SK-N-SH treated with all-trans-retinoic acid at 6 μM for 48 hours (cell line): ENCODE measurements around the gene CTIF.

Experiments
- ATAC-seq: fragments of 200-7000 bp; cut with Tn5 transposase; 3 replicates; pipeline ENCODE4 v1.9.1; 2020; ENCODE audit warnings: mild to moderate bottlenecking, moderate library complexity
- CSDC2 ChIP-seq: fragments of 250-450 bp; sonication (Bioruptor Pico); IDR thresholded peaks from 2 replicates; pipeline ENCODE4 v1.5.0; 2020; ENCODE audit warnings: mild to moderate bottlenecking, moderate library complexity
- ESRRG ChIP-seq: fragments of 250-450 bp; sonication (Bioruptor Pico); IDR thresholded peaks from 2 replicates; pipeline ENCODE4 v1.6.1; 2021; ENCODE audit warnings: mild to moderate bottlenecking
- GLIS3 ChIP-seq: fragments of 250-450 bp; sonication (Bioruptor Pico); IDR thresholded peaks from 2 replicates; pipeline ENCODE4 v1.5.0; 2020; ENCODE audit warnings: mild to moderate bottlenecking, moderate library complexity
- ISL1 ChIP-seq: fragments of 250-450 bp; sonication (Bioruptor Pico); IDR thresholded peaks from 2 replicates; pipeline ENCODE4 v2.1.2; 2022; ENCODE audit warnings: mild to moderate bottlenecking, moderate library complexity
- OSR1 ChIP-seq: fragments of 250-450 bp; sonication (Bioruptor Pico); IDR thresholded peaks from 2 replicates; pipeline ENCODE4 v1.8.0; 2022; ENCODE audit warnings: moderate library complexity, mild to moderate bottlenecking, inconsistent platforms
- PPARA ChIP-seq: fragments of 250-450 bp; sonication (Bioruptor Pico); IDR thresholded peaks from 2 replicates; pipeline ENCODE4 v1.5.0; 2020; ENCODE audit warnings: mild to moderate bottlenecking, borderline replicate concordance
- RARB ChIP-seq: fragments of 250-450 bp; sonication (Bioruptor Pico); IDR thresholded peaks from 2 replicates; pipeline ENCODE4 v1.8.0; 2021; ENCODE audit warnings: mild to moderate bottlenecking, moderate library complexity
- SNAI2 ChIP-seq: fragments of 250-450 bp; sonication (Bioruptor Pico); IDR thresholded peaks from 2 replicates; pipeline ENCODE4 v1.5.0; 2020; ENCODE audit warnings: mild to moderate bottlenecking, moderate library complexity
- TCF4 ChIP-seq: fragments of 250-450 bp; sonication (Bioruptor Pico); IDR thresholded peaks from 2 replicates; pipeline ENCODE4 v1.8.0; 2021; ENCODE audit warnings: mild to moderate bottlenecking, moderate library complexity, borderline replicate concordance
- TOX ChIP-seq: fragments of 250-450 bp; sonication (Bioruptor Pico); IDR thresholded peaks from 2 replicates; pipeline ENCODE4 v1.8.0; 2021; ENCODE audit warnings: mild to moderate bottlenecking, moderate library complexity, borderline replicate concordance
- ZC3H10 ChIP-seq: fragments of 250-450 bp; sonication (Bioruptor Pico); IDR thresholded peaks from 2 replicates; pipeline ENCODE4 v1.5.1; 2021; ENCODE audit warnings: mild to moderate bottlenecking, moderate library complexity
- ZFP3 ChIP-seq: fragments of 250-450 bp; sonication (Bioruptor Pico); IDR thresholded peaks from 2 replicates; pipeline ENCODE4 v1.5.0; 2020; ENCODE audit warnings: mild to moderate bottlenecking, moderate library complexity
- ZFP30 ChIP-seq: fragments of 450-650 bp; formaldehyde crosslinking; IDR thresholded peaks from 2 replicates; pipeline ENCODE4 v1.5.0; 2022; ENCODE audit warnings: mild to moderate bottlenecking, moderate library complexity
- ZNF565 ChIP-seq: fragments of 450-650 bp; formaldehyde crosslinking; conservative IDR thresholded peaks from 2 replicates; pipeline ENCODE4 v1.5.0; 2020; ENCODE audit warnings: low read depth, mild to moderate bottlenecking, moderate library complexity
- ZNF70 ChIP-seq: fragments of 450-650 bp; formaldehyde crosslinking; IDR thresholded peaks from 2 replicates; pipeline ENCODE4 v1.5.0; 2020; ENCODE audit warnings: mild to moderate bottlenecking, moderate library complexity
- TF ChIP-seq, protein P1 (sequence below): fragments of 250-450 bp; sonication (Bioruptor Pico); IDR thresholded peaks from 2 replicates; pipeline ENCODE4 v1.8.0; 2021; ENCODE audit warnings: low read depth, mild to moderate bottlenecking, moderate library complexity, borderline replicate concordance
- TF ChIP-seq, protein P2 (sequence below): fragments of 250-450 bp; sonication (Bioruptor Pico); IDR thresholded peaks from 2 replicates; pipeline ENCODE4 v1.5.0; 2020; ENCODE audit warnings: mild to moderate bottlenecking, moderate library complexity
- TF ChIP-seq, protein P3 (sequence below): fragments of 250-450 bp; sonication (Bioruptor Pico); IDR thresholded peaks from 2 replicates; pipeline ENCODE4 v1.5.1; 2020; ENCODE audit warnings: low read depth, mild to moderate bottlenecking, moderate library complexity
- TF ChIP-seq, protein P4 (sequence below): fragments of 250-450 bp; sonication (Bioruptor Pico); IDR thresholded peaks from 2 replicates; pipeline ENCODE4 v1.8.0; 2020; ENCODE audit warnings: mild to moderate bottlenecking, moderate library complexity, borderline replicate concordance
- TF ChIP-seq, protein P5 (sequence below): fragments of 250-450 bp; sonication (Bioruptor Pico); IDR thresholded peaks from 2 replicates; pipeline ENCODE4 v1.5.1; 2021; ENCODE audit warnings: mild to moderate bottlenecking, moderate library complexity

CTIF gene

DNA sequence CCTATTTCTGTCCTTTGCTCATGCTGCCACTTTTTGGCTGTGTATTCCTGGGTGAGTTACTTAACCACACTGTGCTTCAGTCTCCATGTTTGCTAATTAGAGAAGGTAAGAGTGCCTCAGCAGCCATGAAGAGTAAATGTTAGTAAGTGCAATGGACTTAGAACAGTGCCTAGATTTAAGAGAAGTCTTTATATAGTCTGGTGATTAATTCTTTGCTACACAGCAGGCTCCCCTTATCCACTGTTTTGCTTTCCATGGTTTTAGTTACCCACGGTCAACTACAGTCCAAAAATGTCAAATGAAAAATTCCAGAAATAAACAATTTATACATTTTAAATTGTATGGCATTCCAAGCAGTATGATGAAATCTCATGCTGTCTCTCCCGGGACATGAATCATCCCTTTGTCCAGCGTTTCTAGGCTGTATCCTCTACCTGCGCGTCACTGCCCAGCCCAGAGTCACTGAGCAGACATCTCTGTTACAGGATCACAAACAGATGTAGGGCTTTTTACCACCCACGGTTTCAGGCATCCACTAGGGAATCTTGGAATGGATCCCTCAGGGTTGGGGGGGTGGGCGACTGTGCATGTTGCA lies 91.0 kb downstream of the CTIF start (continued):
- TF ChIP-seq, protein P1, sequence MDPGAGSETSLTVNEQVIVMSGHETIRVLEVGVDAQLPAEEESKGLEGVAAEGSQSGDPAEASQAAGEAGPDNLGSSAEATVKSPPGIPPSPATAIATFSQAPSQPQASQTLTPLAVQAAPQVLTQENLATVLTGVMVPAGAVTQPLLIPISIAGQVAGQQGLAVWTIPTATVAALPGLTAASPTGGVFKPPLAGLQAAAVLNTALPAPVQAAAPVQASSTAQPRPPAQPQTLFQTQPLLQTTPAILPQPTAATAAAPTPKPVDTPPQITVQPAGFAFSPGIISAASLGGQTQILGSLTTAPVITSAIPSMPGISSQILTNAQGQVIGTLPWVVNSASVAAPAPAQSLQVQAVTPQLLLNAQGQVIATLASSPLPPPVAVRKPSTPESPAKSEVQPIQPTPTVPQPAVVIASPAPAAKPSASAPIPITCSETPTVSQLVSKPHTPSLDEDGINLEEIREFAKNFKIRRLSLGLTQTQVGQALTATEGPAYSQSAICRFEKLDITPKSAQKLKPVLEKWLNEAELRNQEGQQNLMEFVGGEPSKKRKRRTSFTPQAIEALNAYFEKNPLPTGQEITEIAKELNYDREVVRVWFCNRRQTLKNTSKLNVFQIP = no peak
- TF ChIP-seq ZNF565 = no peak

DNA sequence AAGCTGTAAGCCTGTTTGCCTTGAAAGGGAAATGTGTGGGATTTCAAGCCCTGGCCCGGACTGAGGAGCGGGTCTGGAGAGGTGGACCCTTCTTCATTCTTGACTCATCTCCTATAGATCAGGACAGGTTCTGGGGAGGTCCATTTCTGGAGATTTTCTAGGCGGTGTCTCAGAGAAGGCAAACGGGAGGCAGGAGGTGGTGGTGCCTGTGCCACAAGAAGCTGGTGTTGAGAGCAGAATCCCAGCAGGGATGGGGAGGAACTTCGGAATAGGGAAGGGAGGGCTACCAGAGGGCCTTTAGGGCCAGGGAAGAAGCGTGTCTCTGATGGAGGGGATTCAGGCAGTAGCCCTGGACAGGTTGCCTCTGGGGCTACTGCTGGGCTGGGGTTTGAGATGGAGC lies 93.0 kb downstream of the CTIF start:
- TF ChIP-seq CSDC2 (CRISPR knock-in tag) (no peak), GLIS3 (CRISPR knock-in tag) (no peak), ESRRG (no peak), ZNF70 (no peak), ZC3H10 (CRISPR knock-in tag) (no peak), SNAI2 (CRISPR knock-in tag) (no peak), RARB (CRISPR knock-in tag) (no peak), TOX (CRISPR knock-in tag) (no peak), ISL1 (CRISPR knock-in tag) (no peak), ZFP30 (CRISPR knock-in tag) (no peak), OSR1 (CRISPR knock-in tag) (no peak), ZFP3 (CRISPR knock-in tag) (no peak)
- TF ChIP-seq, protein P2, sequence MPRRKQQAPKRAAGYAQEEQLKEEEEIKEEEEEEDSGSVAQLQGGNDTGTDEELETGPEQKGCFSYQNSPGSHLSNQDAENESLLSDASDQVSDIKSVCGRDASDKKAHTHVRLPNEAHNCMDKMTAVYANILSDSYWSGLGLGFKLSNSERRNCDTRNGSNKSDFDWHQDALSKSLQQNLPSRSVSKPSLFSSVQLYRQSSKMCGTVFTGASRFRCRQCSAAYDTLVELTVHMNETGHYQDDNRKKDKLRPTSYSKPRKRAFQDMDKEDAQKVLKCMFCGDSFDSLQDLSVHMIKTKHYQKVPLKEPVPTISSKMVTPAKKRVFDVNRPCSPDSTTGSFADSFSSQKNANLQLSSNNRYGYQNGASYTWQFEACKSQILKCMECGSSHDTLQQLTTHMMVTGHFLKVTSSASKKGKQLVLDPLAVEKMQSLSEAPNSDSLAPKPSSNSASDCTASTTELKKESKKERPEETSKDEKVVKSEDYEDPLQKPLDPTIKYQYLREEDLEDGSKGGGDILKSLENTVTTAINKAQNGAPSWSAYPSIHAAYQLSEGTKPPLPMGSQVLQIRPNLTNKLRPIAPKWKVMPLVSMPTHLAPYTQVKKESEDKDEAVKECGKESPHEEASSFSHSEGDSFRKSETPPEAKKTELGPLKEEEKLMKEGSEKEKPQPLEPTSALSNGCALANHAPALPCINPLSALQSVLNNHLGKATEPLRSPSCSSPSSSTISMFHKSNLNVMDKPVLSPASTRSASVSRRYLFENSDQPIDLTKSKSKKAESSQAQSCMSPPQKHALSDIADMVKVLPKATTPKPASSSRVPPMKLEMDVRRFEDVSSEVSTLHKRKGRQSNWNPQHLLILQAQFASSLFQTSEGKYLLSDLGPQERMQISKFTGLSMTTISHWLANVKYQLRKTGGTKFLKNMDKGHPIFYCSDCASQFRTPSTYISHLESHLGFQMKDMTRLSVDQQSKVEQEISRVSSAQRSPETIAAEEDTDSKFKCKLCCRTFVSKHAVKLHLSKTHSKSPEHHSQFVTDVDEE (CRISPR knock-in tag) = no peak
- TF ChIP-seq, protein P3, sequence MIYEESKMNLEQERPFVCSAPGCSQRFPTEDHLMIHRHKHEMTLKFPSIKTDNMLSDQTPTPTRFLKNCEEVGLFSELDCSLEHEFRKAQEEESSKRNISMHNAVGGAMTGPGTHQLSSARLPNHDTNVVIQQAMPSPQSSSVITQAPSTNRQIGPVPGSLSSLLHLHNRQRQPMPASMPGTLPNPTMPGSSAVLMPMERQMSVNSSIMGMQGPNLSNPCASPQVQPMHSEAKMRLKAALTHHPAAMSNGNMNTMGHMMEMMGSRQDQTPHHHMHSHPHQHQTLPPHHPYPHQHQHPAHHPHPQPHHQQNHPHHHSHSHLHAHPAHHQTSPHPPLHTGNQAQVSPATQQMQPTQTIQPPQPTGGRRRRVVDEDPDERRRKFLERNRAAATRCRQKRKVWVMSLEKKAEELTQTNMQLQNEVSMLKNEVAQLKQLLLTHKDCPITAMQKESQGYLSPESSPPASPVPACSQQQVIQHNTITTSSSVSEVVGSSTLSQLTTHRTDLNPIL = no peak
- TF ChIP-seq, protein P4, sequence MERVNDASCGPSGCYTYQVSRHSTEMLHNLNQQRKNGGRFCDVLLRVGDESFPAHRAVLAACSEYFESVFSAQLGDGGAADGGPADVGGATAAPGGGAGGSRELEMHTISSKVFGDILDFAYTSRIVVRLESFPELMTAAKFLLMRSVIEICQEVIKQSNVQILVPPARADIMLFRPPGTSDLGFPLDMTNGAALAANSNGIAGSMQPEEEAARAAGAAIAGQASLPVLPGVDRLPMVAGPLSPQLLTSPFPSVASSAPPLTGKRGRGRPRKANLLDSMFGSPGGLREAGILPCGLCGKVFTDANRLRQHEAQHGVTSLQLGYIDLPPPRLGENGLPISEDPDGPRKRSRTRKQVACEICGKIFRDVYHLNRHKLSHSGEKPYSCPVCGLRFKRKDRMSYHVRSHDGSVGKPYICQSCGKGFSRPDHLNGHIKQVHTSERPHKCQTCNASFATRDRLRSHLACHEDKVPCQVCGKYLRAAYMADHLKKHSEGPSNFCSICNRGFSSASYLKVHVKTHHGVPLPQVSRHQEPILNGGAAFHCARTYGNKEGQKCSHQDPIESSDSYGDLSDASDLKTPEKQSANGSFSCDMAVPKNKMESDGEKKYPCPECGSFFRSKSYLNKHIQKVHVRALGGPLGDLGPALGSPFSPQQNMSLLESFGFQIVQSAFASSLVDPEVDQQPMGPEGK (CRISPR knock-in tag) = no peak
- TF ChIP-seq, protein P5, sequence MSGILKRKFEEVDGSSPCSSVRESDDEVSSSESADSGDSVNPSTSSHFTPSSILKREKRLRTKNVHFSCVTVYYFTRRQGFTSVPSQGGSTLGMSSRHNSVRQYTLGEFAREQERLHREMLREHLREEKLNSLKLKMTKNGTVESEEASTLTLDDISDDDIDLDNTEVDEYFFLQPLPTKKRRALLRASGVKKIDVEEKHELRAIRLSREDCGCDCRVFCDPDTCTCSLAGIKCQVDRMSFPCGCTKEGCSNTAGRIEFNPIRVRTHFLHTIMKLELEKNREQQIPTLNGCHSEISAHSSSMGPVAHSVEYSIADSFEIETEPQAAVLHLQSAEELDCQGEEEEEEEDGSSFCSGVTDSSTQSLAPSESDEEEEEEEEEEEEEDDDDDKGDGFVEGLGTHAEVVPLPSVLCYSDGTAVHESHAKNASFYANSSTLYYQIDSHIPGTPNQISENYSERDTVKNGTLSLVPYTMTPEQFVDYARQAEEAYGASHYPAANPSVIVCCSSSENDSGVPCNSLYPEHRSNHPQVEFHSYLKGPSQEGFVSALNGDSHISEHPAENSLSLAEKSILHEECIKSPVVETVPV = no peak
- ATAC-seq = no peak

DNA sequence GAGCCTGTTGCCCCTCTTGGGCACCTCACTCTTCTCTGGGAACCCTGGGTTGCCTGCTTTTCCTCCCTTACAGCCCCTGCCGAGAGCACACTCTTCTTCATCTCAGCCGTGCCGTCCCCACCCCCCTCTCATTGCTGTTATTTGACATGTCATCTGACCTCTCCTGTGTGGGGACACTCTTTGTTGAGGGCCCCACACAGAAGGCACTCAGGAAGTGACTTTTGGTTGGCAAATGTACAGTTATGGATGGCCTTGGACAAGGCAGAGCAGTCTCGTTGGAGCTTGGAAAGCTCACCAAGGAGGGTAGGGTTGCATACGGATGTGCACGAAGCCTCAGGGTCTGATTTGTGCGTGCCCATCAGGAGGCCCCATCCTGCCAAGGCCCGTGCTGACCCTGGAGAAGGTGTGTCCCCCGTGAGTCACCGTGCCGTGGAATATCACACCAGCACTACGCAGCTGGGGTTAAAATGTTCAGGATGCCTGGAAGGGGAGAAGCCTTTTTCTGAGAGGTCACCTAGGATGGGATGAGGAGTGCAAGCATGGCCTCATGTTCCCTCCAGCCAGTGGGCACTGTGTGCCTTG lies 93.9 kb downstream of the CTIF start:
- no peak for ATAC-seq
- TF ChIP-seq ZFP30 (CRISPR knock-in tag) = no peak
- TF ChIP-seq ESRRG = no peak
- TF ChIP-seq ZC3H10 (CRISPR knock-in tag) = no peak

DNA sequence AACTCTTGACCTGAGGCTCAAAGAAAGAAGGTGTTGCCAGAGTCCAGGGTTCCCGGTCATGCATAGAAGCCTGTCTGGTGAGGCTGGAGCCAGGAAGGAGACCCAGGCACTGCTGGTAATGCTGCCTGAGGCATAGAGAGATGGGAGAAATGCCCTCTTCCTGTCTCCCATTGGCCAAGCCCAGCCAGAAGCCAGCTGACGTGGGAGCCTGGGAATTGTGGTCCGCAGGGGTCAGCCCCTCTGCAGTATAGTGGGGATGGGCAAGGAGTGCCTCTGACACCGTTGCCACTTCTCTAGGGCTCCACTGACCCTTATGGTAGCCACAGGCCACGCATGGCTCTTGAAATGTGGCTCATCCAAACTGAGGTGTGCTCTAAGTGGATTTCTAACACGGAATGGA lies 95.7 kb downstream of the CTIF start:
- TF ChIP-seq PPARA (CRISPR knock-in tag) = no peak
- TF ChIP-seq TCF4 = no peak
- ATAC-seq = no peak
